Osteoblast (primary cell): ENCODE results near the gene PEX11B. TPM values are rescaled to one million over a fixed set of nuclear protein-coding genes. Genes with fewer than 3 reads are reported as not detected.

ENCODE experiments used
- DNase-seq: peaks from one replicate; pipeline ENCODE4 v3.0.0; 2011; ENCODE audit warnings: low spot score, mixed read lengths; ENCODE audit not compliant: insufficient read length; ENCODE audit errors: missing footprints
- H2AFZ ChIP-seq: 2 replicates; pipeline ENCODE4 v1.6.0; 2011; ENCODE audit warnings: mild to moderate bottlenecking, low read length
- H3K27ac ChIP-seq: 2 replicates; pipeline ENCODE4 v1.5.1; 2011; ENCODE audit warnings: mild to moderate bottlenecking, low read depth, low read length, moderate library complexity
- H3K27me3 ChIP-seq: 2 replicates; pipeline ENCODE4 v1.6.0; 2012; ENCODE audit warnings: mild to moderate bottlenecking, control low read depth, inconsistent platforms, low read length, moderate library complexity; ENCODE audit not compliant: insufficient read depth
- H3K36me3 ChIP-seq: 2 replicates; pipeline ENCODE4 v1.5.1; 2011; ENCODE audit warnings: mild to moderate bottlenecking, low read length, control low read depth, moderate library complexity; ENCODE audit not compliant: insufficient read depth
- H3K4me1 ChIP-seq: 2 replicates; pipeline ENCODE4 v1.5.1; 2011; ENCODE audit warnings: mild to moderate bottlenecking, low read length, control low read depth, moderate library complexity; ENCODE audit not compliant: insufficient read depth
- H3K4me2 ChIP-seq: 2 replicates; pipeline ENCODE4 v1.6.0; 2011; ENCODE audit warnings: mild to moderate bottlenecking, low read length; ENCODE audit not compliant: insufficient read depth
- H3K4me3 ChIP-seq: fragments of 200-600 bp; sonication (generic); 3 replicates; pipeline ENCODE4 v1.5.1; 2012; ENCODE audit warnings: mild to moderate bottlenecking, low read length, inconsistent platforms; ENCODE audit not compliant: insufficient read depth
- H3K79me2 ChIP-seq: 2 replicates; pipeline ENCODE4 v1.6.0; 2012; ENCODE audit warnings: mild to moderate bottlenecking, low read length, control low read depth, inconsistent platforms; ENCODE audit not compliant: insufficient read depth
- H3K9me3 ChIP-seq: 2 replicates; pipeline ENCODE4 v1.5.1; 2011; ENCODE audit warnings: low read depth, low read length, control low read depth
- H4K20me1 ChIP-seq: 2 replicates; pipeline ENCODE4 v1.6.0; 2012; ENCODE audit warnings: mild to moderate bottlenecking, low read length, control low read depth; ENCODE audit not compliant: insufficient read depth
- CTCF ChIP-seq: IDR thresholded peaks from 2 replicates; pipeline ENCODE4 v1.5.1; 2011; ENCODE audit warnings: mild to moderate bottlenecking, low read depth, low read length, moderate library complexity; ENCODE audit errors: extremely low read depth
- total RNA-seq: library from RNA; depleted of rRNA; stranded (reverse); fragments of >200 nt; gene quantifications from 2 replicates; pipeline ENCODE4 v1.2.3, GENCODE V29; 2012

PEX11B gene
- total RNA-seq, 1 donor = 20.3 TPM

GRCh38 chr1:145944532-145944931, 26.0 kb upstream of the PEX11B start:
- Histone ChIP-seq H3K9me3 (no peaks in the 10 kb centered on the region), H3K4me1 (no peaks in the 10 kb centered on the region), H2AFZ (no peak overlapping the region), H3K27ac (no peak overlapping the region), H3K36me3 (peaks cover 38% of the 10 kb centered on the region), H3K79me2 (peaks cover 41% of the 10 kb centered on the region), H3K4me2 (no peak overlapping the region), H4K20me1 (peaks cover 4% of the 10 kb centered on the region), H3K4me3 (no peak overlapping the region), H3K27me3 (no peaks in the 10 kb centered on the region)
- no peak for TF ChIP-seq CTCF
- DNase-seq = no peak

GRCh38 chr1:145942871-145943270, 24.4 kb upstream of the PEX11B start:
- no peaks in the 10 kb centered on the region for H3K4me1 ChIP-seq
- H3K27ac ChIP-seq = no peak overlapping the region
- no peaks in the 10 kb centered on the region for H3K27me3 ChIP-seq
- H3K36me3 ChIP-seq = peaks cover 36% of the 10 kb centered on the region
- DNase-seq = no peak
- no peaks in the 10 kb centered on the region for H4K20me1 ChIP-seq
- H2AFZ ChIP-seq = no peak overlapping the region
- no peak overlapping the region for H3K4me3 ChIP-seq
- no peak for TF ChIP-seq CTCF
- no peaks in the 10 kb centered on the region for H3K9me3 ChIP-seq
- peaks cover 24% of the 10 kb centered on the region for H3K79me2 ChIP-seq
- no peak overlapping the region for H3K4me2 ChIP-seq

- Histone ChIP-seq H3K9me3 (no peaks in the 10 kb centered on the region), H4K20me1 (no peaks in the 10 kb centered on the region), H2AFZ (no peak overlapping the region), H3K27ac (no peak overlapping the region), H3K4me3 (no peak overlapping the region), H3K79me2 (peaks cover 20% of the 10 kb centered on the region), H3K36me3 (peaks cover 34% of the 10 kb centered on the region), H3K4me1 (no peaks in the 10 kb centered on the region), H3K27me3 (no peaks in the 10 kb centered on the region), H3K4me2 (no peak overlapping the region)
- no peak for DNase-seq
- no peak for TF ChIP-seq CTCF
These were observed 23.9 kb upstream of the PEX11B start for GRCh38 chr1:145942405-145942804.

- no peak overlapping the region for H3K4me2 ChIP-seq
- H2AFZ ChIP-seq = no peak overlapping the region
- no peak for DNase-seq
- no peaks in the 10 kb centered on the region for H4K20me1 ChIP-seq
- H3K4me1 ChIP-seq = peaks cover 4% of the 10 kb centered on the region
- H3K36me3 ChIP-seq = peaks cover 43% of the 10 kb centered on the region
- no peak for TF ChIP-seq CTCF
- no peaks in the 10 kb centered on the region for H3K9me3 ChIP-seq
- H3K79me2 ChIP-seq = no peaks in the 10 kb centered on the region
- H3K4me3 ChIP-seq = no peak overlapping the region
- H3K27ac ChIP-seq = no peak overlapping the region
- no peaks in the 10 kb centered on the region for H3K27me3 ChIP-seq
These were observed 18.9 kb upstream of the PEX11B start for GRCh38 chr1:145937436-145937835.
